ENCODE data around the gene CHAT. TPM values are rescaled to one million over a fixed set of nuclear protein-coding genes. Genes with fewer than 3 reads are reported as not detected.

The CHAT gene
- total RNA-seq, 2 donors from 2014 or later: 0.40 TPM; not detected in 1

DNA sequence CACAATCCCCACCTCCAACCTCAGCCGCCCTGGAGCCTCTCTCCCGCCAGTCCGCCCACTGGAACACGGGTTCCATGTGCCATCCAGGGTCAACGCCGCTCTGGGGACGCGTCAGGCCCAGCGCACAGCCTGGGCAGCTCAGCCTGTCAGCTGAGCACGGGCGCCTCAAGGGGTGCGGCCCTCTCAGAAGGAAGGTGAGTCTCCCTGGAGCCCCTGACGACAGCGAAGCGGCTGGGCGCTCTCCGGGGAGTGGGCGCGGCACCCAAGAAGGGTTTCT lies 4.9 kb upstream of the CHAT start:
- 3% methylated on average over 15 of the region's 19 CpGs for WGBS
- TF ChIP-seq, protein P1, sequence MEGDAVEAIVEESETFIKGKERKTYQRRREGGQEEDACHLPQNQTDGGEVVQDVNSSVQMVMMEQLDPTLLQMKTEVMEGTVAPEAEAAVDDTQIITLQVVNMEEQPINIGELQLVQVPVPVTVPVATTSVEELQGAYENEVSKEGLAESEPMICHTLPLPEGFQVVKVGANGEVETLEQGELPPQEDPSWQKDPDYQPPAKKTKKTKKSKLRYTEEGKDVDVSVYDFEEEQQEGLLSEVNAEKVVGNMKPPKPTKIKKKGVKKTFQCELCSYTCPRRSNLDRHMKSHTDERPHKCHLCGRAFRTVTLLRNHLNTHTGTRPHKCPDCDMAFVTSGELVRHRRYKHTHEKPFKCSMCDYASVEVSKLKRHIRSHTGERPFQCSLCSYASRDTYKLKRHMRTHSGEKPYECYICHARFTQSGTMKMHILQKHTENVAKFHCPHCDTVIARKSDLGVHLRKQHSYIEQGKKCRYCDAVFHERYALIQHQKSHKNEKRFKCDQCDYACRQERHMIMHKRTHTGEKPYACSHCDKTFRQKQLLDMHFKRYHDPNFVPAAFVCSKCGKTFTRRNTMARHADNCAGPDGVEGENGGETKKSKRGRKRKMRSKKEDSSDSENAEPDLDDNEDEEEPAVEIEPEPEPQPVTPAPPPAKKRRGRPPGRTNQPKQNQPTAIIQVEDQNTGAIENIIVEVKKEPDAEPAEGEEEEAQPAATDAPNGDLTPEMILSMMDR (IDR thresholded peaks at IDR 0.05): no peak
- TF ChIP-seq POLR2AphosphoS5 (IDR thresholded peaks at IDR 0.05) (no peak), POLR2A (IDR thresholded peaks at IDR 0.05) (no peak)
- Histone ChIP-seq H3K27me3 (replicated peaks; ENCODE audit: insufficient read depth) (peaks cover 48% of the 10 kb centered on the region), H3K27ac (no peak overlapping the region), H3K9me3 (no peaks in the 10 kb centered on the region), H3K36me3 (no peaks in the 10 kb centered on the region), H3K4me1 (replicated peaks) (no peaks in the 10 kb centered on the region), H3K4me3 (no peak overlapping the region)
- intact Hi-C loops (cut with DNase I): no loop called here
- DNase-seq (ENCODE audit: low spot score): no peak

- intact Hi-C loops (cut with DNase I): no loop called here
- H3K27ac ChIP-seq: no peak overlapping the region
- no peaks in the 10 kb centered on the region for H3K36me3 ChIP-seq
- no peaks in the 10 kb centered on the region for H3K9me3 ChIP-seq
- H3K4me1 ChIP-seq (replicated peaks): no peaks in the 10 kb centered on the region
- TF ChIP-seq POLR2A (IDR thresholded peaks at IDR 0.05) (no peak), POLR2AphosphoS5 (IDR thresholded peaks at IDR 0.05) (no peak)
- TF ChIP-seq, protein P1 (IDR thresholded peaks at IDR 0.05): no peak
- H3K4me3 ChIP-seq: no peak overlapping the region
- peaks cover 53% of the 10 kb centered on the region for H3K27me3 ChIP-seq (replicated peaks; ENCODE audit: insufficient read depth)
- DNase-seq (ENCODE audit: low spot score): no peak
- under 1% methylated on average over 60 of the region's 62 CpGs for WGBS
Observed at GRCh38 chr10:49609283-49610113, 4.3 kb upstream of the CHAT start.

DNA sequence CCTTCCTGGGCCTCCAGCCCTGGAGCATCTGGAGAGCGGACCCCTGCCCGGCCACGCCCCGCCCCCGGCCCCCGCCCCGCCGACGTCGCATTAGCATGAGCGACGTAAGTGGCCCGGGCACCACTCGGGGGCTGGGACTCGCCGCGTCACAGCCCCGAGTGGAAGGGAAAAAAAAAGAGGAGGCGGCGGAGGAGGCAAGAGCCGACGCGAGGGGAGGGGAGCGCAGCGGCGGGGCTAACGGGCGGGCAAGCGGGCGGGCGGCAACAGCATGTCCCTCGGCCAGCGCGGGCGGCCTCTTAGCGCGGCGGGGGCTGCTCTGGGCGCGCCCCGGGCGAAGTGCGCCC lies 3.8 kb upstream of the CHAT start, which contains the start of gene SLC18A3:
Gene SLC18A3 (plus strand): TSS at position 197 of the 344 bp plus-strand sequence. CDS start 431 bp downstream, outside the sequence.
- TF ChIP-seq POLR2AphosphoS5 (IDR thresholded peaks at IDR 0.05): no peak
- TF ChIP-seq POLR2A (IDR thresholded peaks at IDR 0.05): no peak
- TF ChIP-seq, protein P1 (IDR thresholded peaks at IDR 0.05): no peak
- Histone ChIP-seq H3K36me3 (no peaks in the 10 kb centered on the region), H3K27me3 (replicated peaks; ENCODE audit: insufficient read depth) (peaks cover 56% of the 10 kb centered on the region), H3K4me1 (replicated peaks) (no peaks in the 10 kb centered on the region), H3K9me3 (no peaks in the 10 kb centered on the region), H3K4me3 (peak within 1 kb of the TSS; percentile 1 to 20), H3K27ac (no peak within 1 kb of the TSS)
- WGBS: 1% methylated on average over 36 of the region's 43 CpGs
- no peak for DNase-seq (ENCODE audit: low spot score)
- intact Hi-C loops (cut with DNase I): no loop called here

DNA sequence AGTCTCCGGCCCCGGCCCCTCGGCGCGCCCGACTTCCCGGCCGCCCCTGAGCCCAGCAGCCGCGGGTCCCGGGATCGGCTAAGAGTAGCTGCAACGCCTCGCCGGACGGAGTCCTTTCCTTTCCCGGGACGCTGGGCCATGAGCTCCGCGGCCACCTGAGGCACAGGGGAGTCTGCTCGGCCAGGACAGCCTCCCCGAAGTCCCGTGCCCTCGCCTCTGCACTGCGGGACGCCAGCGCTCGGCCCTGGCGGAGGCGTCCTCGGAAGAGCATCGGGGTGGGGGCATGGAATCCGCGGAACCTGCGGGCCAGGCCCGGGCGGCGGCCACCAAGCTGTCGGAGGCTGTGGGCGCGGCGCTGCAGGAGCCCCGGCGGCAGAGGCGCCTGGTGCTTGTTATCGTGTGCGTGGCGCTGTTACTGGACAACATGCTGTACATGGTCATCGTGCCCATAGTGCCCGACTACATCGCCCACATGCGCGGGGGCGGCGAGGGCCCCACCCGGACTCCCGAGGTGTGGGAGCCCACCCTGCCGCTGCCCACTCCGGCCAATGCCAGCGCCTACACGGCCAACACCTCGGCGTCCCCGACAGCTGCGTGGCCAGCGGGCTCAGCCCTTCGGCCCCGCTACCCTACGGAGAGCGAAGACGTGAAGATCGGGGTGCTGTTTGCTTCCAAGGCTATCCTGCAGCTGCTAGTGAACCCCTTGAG lies 3.2 kb upstream of the CHAT start:
- no peak for TF ChIP-seq POLR2AphosphoS5 (IDR thresholded peaks at IDR 0.05)
- TF ChIP-seq POLR2A (IDR thresholded peaks at IDR 0.05): no peak
- TF ChIP-seq, protein P1 (IDR thresholded peaks at IDR 0.05): no peak

More for the DNA sequence above, 3.2 kb upstream of the CHAT start:
- Histone ChIP-seq H3K27ac (no peak overlapping the region), H3K4me1 (replicated peaks) (no peaks in the 10 kb centered on the region), H3K4me3 (peak overlapping the region; percentile 1 to 20), H3K9me3 (no peaks in the 10 kb centered on the region), H3K36me3 (no peaks in the 10 kb centered on the region), H3K27me3 (replicated peaks; ENCODE audit: insufficient read depth) (peaks cover 61% of the 10 kb centered on the region)
- WGBS: 5% methylated on average over 11 of the region's 72 CpGs
- no peak for DNase-seq (ENCODE audit: low spot score)
- intact Hi-C loops (cut with DNase I): no loop called here
